Hepatocyte (in vitro differentiated cells): Measurements from ENCODE around the gene RAB11FIP4.

Experiments used
- EZH2 ChIP-seq: fragments of 200-600 bp; sonication (generic); IDR thresholded peaks from 2 replicates; pipeline ENCODE4 v1.6.1; 2016; ENCODE audit warnings: antibody characterized with exemption, mild to moderate bottlenecking, borderline replicate concordance
- EZH2phosphoT487 ChIP-seq: fragments of 200-600 bp; sonication (generic); IDR thresholded peaks from one replicate; pipeline ENCODE4 v1.6.1; 2018; ENCODE audit warnings: antibody characterized with exemption, mild to moderate bottlenecking, low read depth, moderate library complexity; ENCODE audit not compliant: unreplicated experiment, severe bottlenecking
- TF ChIP-seq, protein P1 (sequence below): fragments of 200-600 bp; sonication (generic); IDR thresholded peaks from 2 replicates; pipeline ENCODE4 v1.5.1; 2016; ENCODE audit warnings: antibody characterized with exemption, mild to moderate bottlenecking; ENCODE audit not compliant: poor library complexity

DNA sequence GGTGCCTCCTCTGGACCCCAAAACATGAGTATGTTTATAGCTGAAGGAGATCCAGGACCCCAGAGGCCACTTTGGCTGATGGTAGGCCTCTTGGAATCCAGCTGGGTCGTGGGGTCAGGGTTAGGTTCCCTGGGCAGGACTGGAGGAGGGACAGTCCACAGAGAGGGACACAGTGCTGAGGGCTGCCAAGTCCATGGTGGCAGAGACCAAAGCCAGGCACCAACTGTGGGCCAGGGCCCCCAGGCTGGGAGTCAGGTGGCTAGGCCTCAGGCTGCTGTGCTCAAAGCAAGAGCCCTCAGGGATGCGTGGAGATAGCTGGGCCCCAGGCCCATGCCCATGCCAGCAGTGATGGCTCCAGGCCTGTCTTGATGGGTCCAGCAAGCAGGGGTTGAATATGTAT lies 44.1 kb downstream of the RAB11FIP4 start:
- TF ChIP-seq, protein P1, sequence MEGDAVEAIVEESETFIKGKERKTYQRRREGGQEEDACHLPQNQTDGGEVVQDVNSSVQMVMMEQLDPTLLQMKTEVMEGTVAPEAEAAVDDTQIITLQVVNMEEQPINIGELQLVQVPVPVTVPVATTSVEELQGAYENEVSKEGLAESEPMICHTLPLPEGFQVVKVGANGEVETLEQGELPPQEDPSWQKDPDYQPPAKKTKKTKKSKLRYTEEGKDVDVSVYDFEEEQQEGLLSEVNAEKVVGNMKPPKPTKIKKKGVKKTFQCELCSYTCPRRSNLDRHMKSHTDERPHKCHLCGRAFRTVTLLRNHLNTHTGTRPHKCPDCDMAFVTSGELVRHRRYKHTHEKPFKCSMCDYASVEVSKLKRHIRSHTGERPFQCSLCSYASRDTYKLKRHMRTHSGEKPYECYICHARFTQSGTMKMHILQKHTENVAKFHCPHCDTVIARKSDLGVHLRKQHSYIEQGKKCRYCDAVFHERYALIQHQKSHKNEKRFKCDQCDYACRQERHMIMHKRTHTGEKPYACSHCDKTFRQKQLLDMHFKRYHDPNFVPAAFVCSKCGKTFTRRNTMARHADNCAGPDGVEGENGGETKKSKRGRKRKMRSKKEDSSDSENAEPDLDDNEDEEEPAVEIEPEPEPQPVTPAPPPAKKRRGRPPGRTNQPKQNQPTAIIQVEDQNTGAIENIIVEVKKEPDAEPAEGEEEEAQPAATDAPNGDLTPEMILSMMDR = no peak
- TF ChIP-seq EZH2phosphoT487 = no peak
- no peak for TF ChIP-seq EZH2
